Caco-2 (cell line): Measurements from ENCODE around the gene CREB3L2. TPM values are rescaled to one million over a fixed set of nuclear protein-coding genes. Genes with fewer than 3 reads are reported as not detected.

Experiments used
- BruUV-seq: library from RNA; stranded (reverse); fragments of 400-500 nt; replicated peaks from 2 replicates; lab custom pipeline; 2021; lab: Mats Ljungman, UMichigan
- CTCF ChIA-PET: fragments of 300-600 bp; sonication (Branson Sonifier 250); formaldehyde crosslinking; loops from one replicate; lab custom pipeline; 2022; ENCODE audit warnings: antibody characterized with exemption; lab: Charles Lee
- POLR2A ChIA-PET: fragments of 300-600 bp; sonication (Branson Sonifier 250); formaldehyde crosslinking; loops from one replicate; lab custom pipeline; 2022; ENCODE audit warnings: antibody characterized with exemption; lab: Charles Lee
- DNase-seq, 2 experiments: peaks; one replicate each; pipeline versions ENCODE4 v3.0.0 to v3.0.0-alpha.2; 2020 to 2022
- H3K27me3 ChIP-seq: replicated peaks from 2 replicates; pipeline ENCODE4 v1.6.0; 2011; ENCODE audit warnings: low read length; ENCODE audit not compliant: control insufficient read depth, insufficient read depth
- H3K36me3 ChIP-seq: 2 replicates; pipeline ENCODE4 v1.5.1; 2011; ENCODE audit warnings: low read length; ENCODE audit not compliant: control insufficient read depth, insufficient read depth
- H3K4me1 ChIP-seq: fragments of 250-450 bp; sonication (Bioruptor Pico); 2 replicates; pipeline ENCODE4 v1.5.1; 2020; ENCODE audit warnings: mild to moderate bottlenecking
- H3K4me3 ChIP-seq: 2 replicates; pipeline ENCODE4 v1.5.1; 2011; ENCODE audit warnings: low read depth, mild to moderate bottlenecking, control low read depth, low read length
- H3K9me3 ChIP-seq: fragments of 250-450 bp; sonication (Bioruptor Pico); 2 replicates; pipeline ENCODE4 v1.5.1; 2020; ENCODE audit warnings: mild to moderate bottlenecking, moderate library complexity
- H3K27ac Mint-ChIP-seq: one replicate; pipeline ENCODE4 v1.8.0; 2022; ENCODE audit warnings: mixed read lengths; ENCODE audit not compliant: unreplicated experiment
- H3K27me3 Mint-ChIP-seq: one replicate; pipeline ENCODE4 v1.8.0; 2022; ENCODE audit warnings: mixed read lengths; ENCODE audit not compliant: insufficient read depth, unreplicated experiment
- H3K36me3 Mint-ChIP-seq: one replicate; pipeline ENCODE4 v1.8.0; 2022; ENCODE audit warnings: mild to moderate bottlenecking, mixed read lengths; ENCODE audit not compliant: insufficient read depth, unreplicated experiment
- H3K4me1 Mint-ChIP-seq: one replicate; pipeline ENCODE4 v1.8.0; 2022; ENCODE audit warnings: low read depth, mixed read lengths; ENCODE audit not compliant: unreplicated experiment
- H3K4me3 Mint-ChIP-seq: one replicate; pipeline ENCODE4 v1.8.0; 2022; ENCODE audit warnings: mild to moderate bottlenecking, moderate library complexity, mixed read lengths; ENCODE audit not compliant: unreplicated experiment
- H3K9me3 Mint-ChIP-seq: one replicate; pipeline ENCODE4 v1.8.0; 2022; ENCODE audit warnings: mixed read lengths; ENCODE audit not compliant: unreplicated experiment
- intact Hi-C: fragments of 100-400 bp; cut with micrococcal nuclease; formaldehyde crosslinking; loops from one replicate; pipeline ENCODE4 v1.10.0; 2022; ENCODE audit not compliant: unreplicated experiment
- total RNA-seq: library from RNA; stranded (reverse); gene quantifications from 2 replicates; pipeline ENCODE4 v1.2.3, GENCODE V29; 2022
- TF ChIP-seq, protein P1 (sequence below), 2 experiments: fragments of 200-600 bp in 1 of 2; IDR thresholded peaks; 1 replicate in 1 of 2; 2 replicates in 1 of 2; pipeline versions ENCODE4 v1.5.1 to v1.8.0; 2011 to 2022; ENCODE audit warnings: antibody characterized with exemption in 1 of 2, control low read depth in 1 of 2, inconsistent platforms in 1 of 2, low read depth in 1 of 2, low read length in 1 of 2, mild to moderate bottlenecking in 1 of 2, moderate library complexity in 1 of 2; ENCODE audit not compliant: insufficient read depth in 1 of 2, severe bottlenecking in 1 of 2, unreplicated experiment in 1 of 2

Gene CREB3L2
- total RNA-seq, 1 experiment from 2014 or later: 123 TPM

DNA sequence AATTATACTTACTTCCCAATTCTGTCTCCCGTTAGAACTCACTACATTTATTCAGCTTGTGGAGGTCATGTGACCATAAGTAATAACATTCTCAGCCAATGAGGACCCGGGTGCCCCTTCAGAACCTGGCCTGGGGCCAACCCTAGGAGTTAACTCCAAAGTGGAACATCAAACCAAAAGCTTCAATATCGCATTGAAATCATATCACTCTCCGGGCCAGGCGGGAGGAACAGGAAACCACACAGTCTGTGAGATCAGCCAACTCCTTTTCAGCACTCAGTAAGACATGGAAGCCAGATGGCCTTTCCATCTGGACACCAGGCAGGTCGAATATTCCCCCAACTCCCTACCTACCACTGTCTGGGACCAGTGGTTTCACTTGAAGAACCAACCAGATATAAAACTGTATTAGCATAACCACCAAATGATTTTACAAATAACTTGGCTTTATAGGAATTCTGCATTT lies 5.5 kb downstream of the CREB3L2 start:
- Histone ChIP-seq H3K36me3 (peaks cover 3% of the 10 kb centered on the region; the same call in 1 of the 2 replicates), H3K9me3 (no peaks in the 10 kb centered on the region), H3K4me1 (peaks cover 49% of the 10 kb centered on the region), H3K27me3 (no peaks in the 10 kb centered on the region), H3K4me3 (no peak overlapping the region)
- POLR2A ChIA-PET: no interaction called here
- intact Hi-C loops: no loop called here
- DNase-seq: no peak
- CTCF ChIA-PET: interaction anchor here (1.7 kb wide), 1 partner anchor 29 kb away, joined by 3 read pairs; no protein-coding TSS in a partner anchor
- H3K4me1 Mint-ChIP-seq: peaks cover 46% of the 10 kb centered on the region
- H3K27me3 Mint-ChIP-seq: no peaks in the 10 kb centered on the region
- H3K4me3 Mint-ChIP-seq: no peak overlapping the region
- peak overlapping the region; percentile 39 for H3K27ac Mint-ChIP-seq
- peaks cover 45% of the 10 kb centered on the region for H3K36me3 Mint-ChIP-seq
- H3K9me3 Mint-ChIP-seq: no peaks in the 10 kb centered on the region
- TF ChIP-seq, protein P1, sequence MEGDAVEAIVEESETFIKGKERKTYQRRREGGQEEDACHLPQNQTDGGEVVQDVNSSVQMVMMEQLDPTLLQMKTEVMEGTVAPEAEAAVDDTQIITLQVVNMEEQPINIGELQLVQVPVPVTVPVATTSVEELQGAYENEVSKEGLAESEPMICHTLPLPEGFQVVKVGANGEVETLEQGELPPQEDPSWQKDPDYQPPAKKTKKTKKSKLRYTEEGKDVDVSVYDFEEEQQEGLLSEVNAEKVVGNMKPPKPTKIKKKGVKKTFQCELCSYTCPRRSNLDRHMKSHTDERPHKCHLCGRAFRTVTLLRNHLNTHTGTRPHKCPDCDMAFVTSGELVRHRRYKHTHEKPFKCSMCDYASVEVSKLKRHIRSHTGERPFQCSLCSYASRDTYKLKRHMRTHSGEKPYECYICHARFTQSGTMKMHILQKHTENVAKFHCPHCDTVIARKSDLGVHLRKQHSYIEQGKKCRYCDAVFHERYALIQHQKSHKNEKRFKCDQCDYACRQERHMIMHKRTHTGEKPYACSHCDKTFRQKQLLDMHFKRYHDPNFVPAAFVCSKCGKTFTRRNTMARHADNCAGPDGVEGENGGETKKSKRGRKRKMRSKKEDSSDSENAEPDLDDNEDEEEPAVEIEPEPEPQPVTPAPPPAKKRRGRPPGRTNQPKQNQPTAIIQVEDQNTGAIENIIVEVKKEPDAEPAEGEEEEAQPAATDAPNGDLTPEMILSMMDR (IDR thresholded peaks at IDR 0.05; ENCODE audit: insufficient read depth in 1 of 2, low read depth in 1 of 2, low read length in 1 of 2, severe bottlenecking in 1 of 2, unreplicated experiment in 1 of 2): no peak
- no TSS peak for BruUV-seq

DNA sequence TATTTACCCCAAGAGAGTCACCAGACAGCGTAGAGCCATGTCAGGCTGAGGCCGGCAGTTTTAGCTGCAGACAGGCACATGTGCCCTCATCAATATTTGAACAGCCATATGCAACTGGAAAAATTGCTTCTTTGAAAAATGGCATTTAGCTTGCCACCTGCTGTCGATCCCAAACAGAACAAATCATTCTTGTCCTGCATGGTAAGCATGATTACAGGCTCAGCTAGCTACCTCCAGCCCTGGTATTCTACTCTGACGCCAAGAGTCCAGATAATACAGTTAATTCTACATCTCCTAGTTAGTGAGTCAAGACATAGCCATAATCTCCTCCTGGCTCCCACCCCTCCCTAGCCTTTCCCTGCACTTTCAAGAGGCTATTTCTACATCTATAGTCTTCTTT lies 7.7 kb downstream of the CREB3L2 start:
- peaks cover 41% of the 10 kb centered on the region for H3K36me3 Mint-ChIP-seq
- Histone ChIP-seq H3K4me1 (peaks cover 60% of the 10 kb centered on the region), H3K36me3 (peaks cover 3% of the 10 kb centered on the region; the same call in 1 of the 2 replicates), H3K4me3 (no peak overlapping the region), H3K27me3 (no peaks in the 10 kb centered on the region), H3K9me3 (no peaks in the 10 kb centered on the region)
- no peaks in the 10 kb centered on the region for H3K9me3 Mint-ChIP-seq
- H3K4me3 Mint-ChIP-seq: no peak overlapping the region
- intact Hi-C loops: no loop called here
- H3K4me1 Mint-ChIP-seq: peaks cover 35% of the 10 kb centered on the region
- ChIA-PET POLR2A (no interaction called here), CTCF (no interaction called here)
- TF ChIP-seq, protein P1 (IDR thresholded peaks at IDR 0.05; ENCODE audit: insufficient read depth in 1 of 2, low read depth in 1 of 2, low read length in 1 of 2, severe bottlenecking in 1 of 2, unreplicated experiment in 1 of 2): no peak
- no peak for DNase-seq
- H3K27me3 Mint-ChIP-seq: no peaks in the 10 kb centered on the region
- no TSS peak for BruUV-seq
- H3K27ac Mint-ChIP-seq: peak overlapping the region; percentile 95

DNA sequence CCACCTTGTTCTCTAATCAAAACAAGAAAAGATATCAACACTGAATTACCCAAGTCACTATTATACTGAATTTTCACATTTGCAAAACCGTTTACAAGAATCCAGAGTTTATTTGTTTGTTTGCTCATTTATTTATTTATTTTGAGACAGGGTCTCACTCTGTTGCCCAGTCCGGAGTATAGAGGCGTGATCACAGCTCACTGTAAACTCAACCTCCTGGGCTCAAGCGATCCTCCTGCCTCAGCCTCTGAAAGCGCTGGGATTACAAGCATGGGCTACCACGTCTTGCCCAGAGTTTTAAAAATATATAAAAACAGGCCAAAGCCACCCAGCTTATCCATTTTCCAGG lies 8.5 kb downstream of the CREB3L2 start:
- no peak for DNase-seq
- Histone ChIP-seq H3K36me3 (peaks cover 1% of the 10 kb centered on the region; the same call in 1 of the 2 replicates), H3K4me1 (peaks cover 59% of the 10 kb centered on the region), H3K27me3 (no peaks in the 10 kb centered on the region), H3K9me3 (no peaks in the 10 kb centered on the region), H3K4me3 (no peak overlapping the region)
- ChIA-PET CTCF (interaction anchor here (2.1 kb wide), 1 partner anchor 9 kb away, joined by 11 read pairs; the partner anchor contains the start of gene CREB3L2), POLR2A (no interaction called here)
- Mint-ChIP-seq H3K9me3 (no peaks in the 10 kb centered on the region), H3K36me3 (peaks cover 41% of the 10 kb centered on the region), H3K27ac (peak overlapping the region; percentile 95), H3K27me3 (no peaks in the 10 kb centered on the region), H3K4me1 (peaks cover 30% of the 10 kb centered on the region), H3K4me3 (no peak overlapping the region)
- TF ChIP-seq, protein P1 (IDR thresholded peaks at IDR 0.05; ENCODE audit: insufficient read depth in 1 of 2, low read depth in 1 of 2, low read length in 1 of 2, severe bottlenecking in 1 of 2, unreplicated experiment in 1 of 2): no peak
- BruUV-seq: no TSS peak
- intact Hi-C loops: no loop called here
